ENCODE measurements around the gene CFAP57.
"Not testable (repeated sequence)": the region's sequence is repeated elsewhere in the genome, so short reads cannot be mapped to it uniquely, and the experiment has no call there.

The CFAP57 gene

GRCh38 chr1:43177691-43178090, 5.6 kb downstream of the CFAP57 start:
- no peak for DNase-seq

- DNase-seq, result no peak
Observed at GRCh38 chr1:43184388-43184787, 12.3 kb downstream of the CFAP57 start.

- no peak for DNase-seq
Observed at GRCh38 chr1:43184995-43185394, 12.9 kb downstream of the CFAP57 start.

GRCh38 chr1:43188106-43188505, 16.0 kb downstream of the CFAP57 start:
- no peak for DNase-seq

- DNase-seq, result no peak
Observed at GRCh38 chr1:43194509-43194908, 22.4 kb downstream of the CFAP57 start.

- DNase-seq, result no peak
Observed at GRCh38 chr1:43197343-43198127, 25.4 kb downstream of the CFAP57 start.

GRCh38 chr1:43199093-43199726, 27.1 kb downstream of the CFAP57 start:
- no peak for DNase-seq

- DNase-seq, result no peak
Observed at GRCh38 chr1:43203859-43204258, 31.7 kb downstream of the CFAP57 start.

GRCh38 chr1:43204394-43204793, 32.3 kb downstream of the CFAP57 start:
- DNase-seq, result no peak

- DNase-seq, result no peak
Observed at GRCh38 chr1:43205671-43206070, 33.5 kb downstream of the CFAP57 start.

- DNase-seq, result no peak
Observed at GRCh38 chr1:43206600-43207228, 34.6 kb downstream of the CFAP57 start.

GRCh38 chr1:43207229-43207853, 35.2 kb downstream of the CFAP57 start:
- no peak for DNase-seq

GRCh38 chr1:43208277-43208676, 36.1 kb downstream of the CFAP57 start:
- DNase-seq, result not testable (repeated sequence)

- no peak for DNase-seq
Observed at GRCh38 chr1:43214501-43215444, 42.6 kb downstream of the CFAP57 start.

GRCh38 chr1:43217747-43218146, 45.6 kb downstream of the CFAP57 start:
- DNase-seq, result no peak

GRCh38 chr1:43220905-43221778, 49.0 kb downstream of the CFAP57 start:
- no peak for DNase-seq

- DNase-seq, result no peak
Observed at GRCh38 chr1:43221797-43222196, 49.7 kb downstream of the CFAP57 start.

GRCh38 chr1:43222879-43223278, 50.7 kb downstream of the CFAP57 start:
- no peak for DNase-seq

- DNase-seq, result no peak
Observed at GRCh38 chr1:43225168-43225567, 53.0 kb downstream of the CFAP57 start.

- DNase-seq, result peak; percentile 89
Observed at GRCh38 chr1:43227143-43227764, 55.1 kb downstream of the CFAP57 start.

All from stimulated activated CD4-positive, alpha-beta T cell treated with anti-CD3 and anti-CD28 coated beads, Interleukin-15, amount 100 ng/mL, for 24 hours (primary cell).